A673 (cell line): ENCODE measurements around the gene YEATS4. TPM values are rescaled to one million over a fixed set of nuclear protein-coding genes. Genes with fewer than 3 reads are reported as not detected.

Experiments
- BruUV-seq: library from RNA; stranded (reverse); fragments of 400-500 nt; replicated peaks from 2 replicates; lab custom pipeline; 2021; lab: Mats Ljungman, UMichigan
- CTCF ChIA-PET: fragments of 300-600 bp; sonication (Branson Sonifier 250); formaldehyde crosslinking; loops from one replicate; lab custom pipeline; 2022; ENCODE audit warnings: antibody characterized with exemption; lab: Charles Lee
- POLR2A ChIA-PET: fragments of 300-600 bp; sonication (Branson Sonifier 250); formaldehyde crosslinking; loops from one replicate; lab custom pipeline; 2022; ENCODE audit warnings: antibody characterized with exemption; ENCODE audit not compliant: low non-redundant PET; lab: Charles Lee
- DNase-seq: peaks from one replicate; pipeline ENCODE4 v3.0.0-alpha.2; 2015; ENCODE audit warnings: low spot score
- H3K27ac ChIP-seq: fragments of 200-600 bp; sonication (generic); 2 replicates; pipeline ENCODE4 v1.5.1; 2016; ENCODE audit warnings: mixed run types, low read depth, mild to moderate bottlenecking, mixed read lengths, antibody characterized with exemption, low read length; ENCODE audit not compliant: poor library complexity, severe bottlenecking
- H3K27me3 ChIP-seq: fragments of 200-600 bp; sonication (generic); replicated peaks from 2 replicates; pipeline ENCODE4 v1.6.1; 2017; ENCODE audit warnings: mixed run types, low read depth, mild to moderate bottlenecking, mixed read lengths, antibody characterized with exemption, low read length; ENCODE audit not compliant: insufficient read depth, poor library complexity
- H3K36me3 ChIP-seq: fragments of 200-600 bp; sonication (generic); 2 replicates; pipeline ENCODE4 v1.6.1; 2016; ENCODE audit warnings: mixed run types, mild to moderate bottlenecking, mixed read lengths, antibody characterized with exemption, low read length; ENCODE audit not compliant: insufficient read depth, poor library complexity, severe bottlenecking
- H3K4me1 ChIP-seq: fragments of 200-600 bp; sonication (generic); 2 replicates; pipeline ENCODE4 v1.6.1; 2017; ENCODE audit warnings: mixed run types, mild to moderate bottlenecking, mixed read lengths, antibody characterized with exemption, low read length; ENCODE audit not compliant: insufficient read depth, poor library complexity, severe bottlenecking
- H3K4me3 ChIP-seq: fragments of 200-600 bp; sonication (generic); 2 replicates; pipeline ENCODE4 v1.5.1; 2016; ENCODE audit warnings: low read depth, mixed run types, mild to moderate bottlenecking, mixed read lengths, low read length; ENCODE audit not compliant: poor library complexity, severe bottlenecking
- H3K9me3 ChIP-seq: fragments of 200-600 bp; sonication (generic); 2 replicates; pipeline ENCODE4 v1.6.1; 2016; ENCODE audit warnings: mixed run types, low read depth, mild to moderate bottlenecking, mixed read lengths, antibody characterized with exemption, low read length; ENCODE audit not compliant: poor library complexity, severe bottlenecking
- EZH2 ChIP-seq: fragments of 200-600 bp; sonication (generic); IDR thresholded peaks from 2 replicates; pipeline ENCODE4 v1.6.1; 2017; ENCODE audit warnings: borderline replicate concordance, low read depth, mild to moderate bottlenecking, mixed read lengths, antibody characterized with exemption, low read length; ENCODE audit not compliant: poor library complexity, severe bottlenecking
- intact Hi-C: fragments of 100-400 bp; cut with micrococcal nuclease; formaldehyde crosslinking; loops from one replicate; pipeline ENCODE4 v1.10.0; 2022; ENCODE audit not compliant: unreplicated experiment
- total RNA-seq: library from RNA; stranded (reverse); gene quantifications from 2 replicates; pipeline ENCODE4 v1.2.3, GENCODE V29; 2021
- TF ChIP-seq, protein P1 (sequence below): fragments of 300-800, 200-600 bp; sonication (generic); conservative IDR thresholded peaks from 2 replicates; pipeline ENCODE4 v1.5.1; 2017; ENCODE audit warnings: low read depth, mild to moderate bottlenecking, antibody characterized with exemption, low read length, moderate library complexity, mixed read lengths

The YEATS4 gene
- total RNA-seq, 1 experiment from 2014 or later: 43.7 TPM

DNA sequence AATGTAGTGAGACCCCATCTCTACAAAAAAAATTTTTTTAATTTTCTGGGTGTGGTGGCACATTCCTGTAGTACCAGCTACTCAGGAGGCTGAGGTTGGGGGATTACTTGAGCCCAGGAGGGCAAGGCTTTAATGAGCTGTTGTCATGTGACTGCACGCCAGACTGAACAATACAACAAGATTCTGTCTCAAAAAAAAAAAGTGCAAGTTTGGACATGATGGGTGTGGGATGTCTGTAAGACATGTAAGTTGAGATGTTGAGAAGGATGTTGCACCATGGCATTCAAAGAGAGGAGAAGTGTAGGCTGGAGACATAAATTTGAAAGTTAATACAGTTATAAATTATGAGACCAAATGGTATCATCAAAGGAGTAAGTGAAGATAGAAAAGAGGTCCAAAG lies 23.5 kb downstream of the YEATS4 start:
- no peaks in the 10 kb centered on the region for H3K27me3 ChIP-seq
- no peaks in the 10 kb centered on the region for H3K9me3 ChIP-seq
- no TSS peak for BruUV-seq
- CTCF ChIA-PET: interaction anchor here (0.6 kb wide), 1 partner anchor 18 kb away, joined by 3 read pairs; no protein-coding TSS in a partner anchor
- H3K4me3 ChIP-seq: no peak overlapping the region
- POLR2A ChIA-PET: no interaction called here
- intact Hi-C loops: no loop called here
- TF ChIP-seq, protein P1, sequence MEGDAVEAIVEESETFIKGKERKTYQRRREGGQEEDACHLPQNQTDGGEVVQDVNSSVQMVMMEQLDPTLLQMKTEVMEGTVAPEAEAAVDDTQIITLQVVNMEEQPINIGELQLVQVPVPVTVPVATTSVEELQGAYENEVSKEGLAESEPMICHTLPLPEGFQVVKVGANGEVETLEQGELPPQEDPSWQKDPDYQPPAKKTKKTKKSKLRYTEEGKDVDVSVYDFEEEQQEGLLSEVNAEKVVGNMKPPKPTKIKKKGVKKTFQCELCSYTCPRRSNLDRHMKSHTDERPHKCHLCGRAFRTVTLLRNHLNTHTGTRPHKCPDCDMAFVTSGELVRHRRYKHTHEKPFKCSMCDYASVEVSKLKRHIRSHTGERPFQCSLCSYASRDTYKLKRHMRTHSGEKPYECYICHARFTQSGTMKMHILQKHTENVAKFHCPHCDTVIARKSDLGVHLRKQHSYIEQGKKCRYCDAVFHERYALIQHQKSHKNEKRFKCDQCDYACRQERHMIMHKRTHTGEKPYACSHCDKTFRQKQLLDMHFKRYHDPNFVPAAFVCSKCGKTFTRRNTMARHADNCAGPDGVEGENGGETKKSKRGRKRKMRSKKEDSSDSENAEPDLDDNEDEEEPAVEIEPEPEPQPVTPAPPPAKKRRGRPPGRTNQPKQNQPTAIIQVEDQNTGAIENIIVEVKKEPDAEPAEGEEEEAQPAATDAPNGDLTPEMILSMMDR: no peak
- TF ChIP-seq EZH2: no peak
- H3K27ac ChIP-seq: no peak overlapping the region
- DNase-seq: no peak
- H3K36me3 ChIP-seq: peaks cover 25% of the 10 kb centered on the region
- peaks cover 6% of the 10 kb centered on the region for H3K4me1 ChIP-seq

DNA sequence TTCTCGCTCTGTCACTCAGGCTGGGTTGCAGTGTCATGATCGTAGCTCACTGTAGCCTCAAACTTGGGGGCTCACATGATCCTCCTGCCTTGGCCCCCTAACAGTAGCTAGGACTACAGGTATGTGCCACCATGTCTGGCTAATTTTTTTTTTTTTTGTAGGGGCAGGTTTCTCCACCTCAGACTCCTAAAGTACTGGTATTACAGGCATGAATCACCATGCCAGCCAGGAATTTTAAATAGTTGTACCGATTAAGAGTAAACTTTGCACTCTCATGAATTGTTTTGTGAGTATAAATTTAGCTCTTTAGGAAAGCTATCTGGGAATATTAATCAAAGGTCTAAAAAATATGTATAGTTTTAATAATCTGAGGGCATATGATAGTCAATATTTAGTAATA lies 25.5 kb downstream of the YEATS4 start:
- BruUV-seq: no TSS peak

DNA sequence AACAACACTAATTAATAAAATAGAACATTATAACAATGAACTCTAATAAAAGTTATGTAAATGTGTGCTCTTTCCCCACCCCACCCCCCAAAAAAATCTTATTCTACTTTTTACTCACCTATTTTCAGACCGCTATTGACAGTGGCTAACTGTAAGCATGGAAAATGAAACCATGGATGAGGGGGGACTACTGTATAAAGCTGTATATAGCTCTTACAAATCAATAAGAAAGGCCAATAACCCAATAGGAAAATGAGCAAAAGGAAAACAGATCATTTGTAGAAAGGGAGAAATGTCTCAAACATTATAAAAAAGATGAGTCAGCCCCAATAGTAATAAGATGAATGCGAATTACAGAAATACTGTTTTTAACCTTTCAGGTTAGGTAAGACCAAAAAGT lies 27.4 kb downstream of the YEATS4 start:
- H3K27ac ChIP-seq: no peak overlapping the region
- CTCF ChIA-PET: no interaction called here
- POLR2A ChIA-PET: no interaction called here
- peaks cover 31% of the 10 kb centered on the region for H3K36me3 ChIP-seq
- no peaks in the 10 kb centered on the region for H3K9me3 ChIP-seq
- no TSS peak for BruUV-seq
- H3K27me3 ChIP-seq: no peaks in the 10 kb centered on the region
- DNase-seq: no peak
- intact Hi-C loops: no loop called here
- H3K4me1 ChIP-seq: peaks cover 12% of the 10 kb centered on the region
- no peak overlapping the region for H3K4me3 ChIP-seq
- TF ChIP-seq, protein P1: no peak
- no peak for TF ChIP-seq EZH2

More for the DNA sequence above, 25.5 kb downstream of the YEATS4 start:
- Histone ChIP-seq H3K9me3 (no peaks in the 10 kb centered on the region), H3K27ac (no peak overlapping the region), H3K36me3 (peaks cover 18% of the 10 kb centered on the region), H3K4me1 (peaks cover 12% of the 10 kb centered on the region), H3K27me3 (no peaks in the 10 kb centered on the region), H3K4me3 (no peak overlapping the region)
- ChIA-PET CTCF (no interaction called here), POLR2A (no interaction called here)
- DNase-seq: no peak
- TF ChIP-seq EZH2: no peak
- TF ChIP-seq, protein P1: no peak
- intact Hi-C loops: no loop called here
